Measurements from ENCODE around the gene ZNF580. TPM values are rescaled to one million over a fixed set of nuclear protein-coding genes. Genes with fewer than 3 reads are reported as not detected.

Gene ZNF580
- total and polyA plus RNA-seq, 3 experiments from 2014 or later, result 15.2 to 41.3 (median 39.6) TPM

DNA sequence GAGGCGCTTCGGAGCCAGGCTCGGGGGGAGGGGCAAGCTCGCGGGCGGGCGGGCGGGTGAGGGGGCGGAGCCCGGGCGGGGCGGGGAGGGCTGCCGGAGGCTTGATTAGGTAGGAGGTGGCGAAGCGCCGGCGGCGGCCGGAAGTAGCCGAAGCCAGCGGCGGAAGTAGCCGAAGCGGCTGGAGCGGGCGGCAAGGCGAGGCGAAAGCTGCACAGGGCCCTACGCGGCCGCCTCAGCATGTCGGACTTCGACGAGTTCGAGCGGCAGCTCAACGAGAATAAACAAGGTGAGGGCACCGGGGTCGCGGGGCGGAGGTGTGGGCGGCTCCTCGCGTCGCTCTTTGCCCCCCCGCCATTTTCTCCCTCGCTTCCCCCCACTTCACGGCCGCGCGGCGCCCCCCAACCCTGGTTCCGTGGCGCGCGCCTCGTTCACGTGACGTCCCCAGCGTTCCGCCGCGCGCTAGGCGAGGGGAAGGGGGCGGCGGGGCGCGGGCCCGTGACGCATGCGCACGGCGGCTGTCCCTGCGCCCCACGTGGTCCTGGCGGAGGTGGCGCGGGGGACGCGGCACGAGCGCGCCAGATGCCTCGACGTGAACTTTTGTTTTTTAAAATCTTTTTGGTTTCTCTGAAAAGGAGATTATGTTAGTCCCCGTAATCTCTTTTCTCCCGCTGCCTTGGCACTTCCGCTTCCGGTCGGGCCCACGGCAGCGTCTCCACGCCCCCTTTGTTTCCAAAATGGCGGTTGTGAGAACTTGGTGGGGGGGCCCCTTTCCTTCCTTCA lies 14.3 kb downstream of the ZNF580 start, which contains the start of gene U2AF2:
Gene U2AF2 (plus strand): TSS at position 168 of the 780 bp plus-strand sequence. CDS start 70 bp downstream, at position 238.
- Histone ChIP-seq H3K27me3 (ENCODE audit: insufficient read depth, low read length, poor library complexity, severe bottlenecking) (no peaks in the 10 kb centered on the region), H3K36me3 (ENCODE audit: insufficient read depth, low read length) (peaks cover 10% of the 10 kb centered on the region), H3K27ac (ENCODE audit: low read depth, low read length) (peak within 1 kb of the TSS; percentile 91), H3K4me1 (ENCODE audit: insufficient read depth, low read length) (peaks cover 44% of the 10 kb centered on the region), H3K9me3 (ENCODE audit: low read length) (no peaks in the 10 kb centered on the region), H3K4me3 (ENCODE audit: low read length) (peak within 1 kb of the TSS; percentile 91)
- peaks cover 0 to 3% (median 0%) of the 10 kb centered on the region in 5 donors for H3K9me3 Mint-ChIP-seq
- POLR2A ChIA-PET, result interaction anchor here (0.6 to 1.8 kb wide), 19 partner anchors 10 to 1466 kb away, joined by 3 to 23 read pairs (median 5); partner anchors contain the start of genes FIZ1, ISOC2, KMT5C and MBOAT7
- peak; percentile 95 to 98 (median 97) for DNase-seq
- H3K27ac Mint-ChIP-seq, result peak within 1 kb of the TSS; percentile 97 to 99 (median 99)
- H3K27me3 Mint-ChIP-seq, result peaks cover 0 to 7% of the 10 kb centered on the region in 2 donors
- CTCF ChIA-PET, result interaction anchor here (0.7 to 2.6 kb wide), 14 partner anchors 8 to 316 kb away, joined by 3 to 12 read pairs (median 4); partner anchors contain the start of genes KMT5C, ZNF581, ZNF784 and ZNF865
- peaks cover 38 to 53% (median 38%) of the 10 kb centered on the region in 3 donors for H3K4me1 Mint-ChIP-seq
- H3K4me3 Mint-ChIP-seq, result peak within 1 kb of the TSS; percentile 90 to 97 (median 95)
- peaks cover 0 to 39% (median 5%) of the 10 kb centered on the region in 3 donors for H3K36me3 Mint-ChIP-seq

DNA sequence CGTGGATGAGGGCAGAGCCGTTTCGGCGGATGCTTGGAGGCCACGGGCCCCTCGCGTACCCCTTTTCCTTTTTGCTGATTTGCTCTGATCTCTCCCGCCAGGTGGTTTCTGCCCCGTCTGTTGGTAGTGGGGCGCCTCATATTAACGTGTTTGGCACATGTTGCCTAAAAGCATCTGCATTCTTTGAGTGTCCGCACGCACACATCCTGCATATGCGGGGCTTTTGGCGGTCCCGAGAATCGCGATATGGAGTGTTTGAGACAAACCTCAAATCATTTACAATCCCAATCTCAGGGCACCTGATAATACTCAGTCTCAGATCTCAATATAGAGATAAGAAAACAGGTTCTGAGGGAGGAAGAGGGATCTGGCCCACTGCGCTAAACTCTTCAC lies 14.8 kb downstream of the ZNF580 start:
- no peaks in the 10 kb centered on the region for H3K9me3 ChIP-seq (ENCODE audit: low read length)
- POLR2A ChIA-PET, result no interaction called here

DNA sequence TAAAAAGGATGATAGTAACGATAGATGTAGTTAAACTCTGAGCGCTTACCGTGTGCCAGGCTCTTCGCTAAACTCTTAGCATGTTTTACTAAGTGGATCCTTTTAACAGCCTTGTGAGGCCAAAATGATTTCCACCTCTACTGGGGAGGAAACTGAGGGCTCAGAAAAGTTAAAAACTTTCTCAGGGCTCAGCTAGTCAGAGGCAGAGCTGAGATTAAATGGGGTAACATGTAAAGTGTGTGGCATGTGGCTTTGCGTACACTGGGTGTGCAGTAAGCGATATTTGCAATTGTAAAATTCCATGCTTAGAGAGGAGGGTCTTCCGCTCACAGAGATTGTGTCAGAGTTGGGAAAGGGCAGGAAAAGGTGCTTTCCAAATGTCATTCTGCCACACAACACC lies 15.8 kb downstream of the ZNF580 start:
- H3K36me3 ChIP-seq (ENCODE audit: insufficient read depth, low read length), result peaks cover 25% of the 10 kb centered on the region
- H3K9me3 Mint-ChIP-seq, result peaks cover 0 to 3% (median 0%) of the 10 kb centered on the region in 5 donors
- H3K9me3 ChIP-seq (ENCODE audit: low read length), result no peaks in the 10 kb centered on the region
- peak overlapping the region; percentile 57 to 99 (median 98) for H3K27ac Mint-ChIP-seq
- H3K27me3 Mint-ChIP-seq, result peaks cover 0 to 7% of the 10 kb centered on the region in 2 donors
- peak overlapping the region; percentile 91 for H3K4me3 ChIP-seq (ENCODE audit: low read length)
- no peak for DNase-seq
- CTCF ChIA-PET, result interaction anchor here (2.9 kb wide), 1 partner anchor 15 kb away, joined by 10 read pairs; no protein-coding TSS in a partner anchor
- POLR2A ChIA-PET, result interaction anchor here (1.1 kb wide), 1 partner anchor 18 kb away, joined by 8 read pairs; no protein-coding TSS in a partner anchor
- peaks cover 0 to 52% (median 5%) of the 10 kb centered on the region in 3 donors for H3K36me3 Mint-ChIP-seq
- peaks cover 44% of the 10 kb centered on the region for H3K4me1 ChIP-seq (ENCODE audit: insufficient read depth, low read length)
- peak overlapping the region; percentile 90 to 97 (median 93) for H3K4me3 Mint-ChIP-seq
- peak overlapping the region; percentile 29 for H3K27ac ChIP-seq (ENCODE audit: low read depth, low read length)
- H3K4me1 Mint-ChIP-seq, result peaks cover 38 to 60% (median 43%) of the 10 kb centered on the region in 3 donors
- no peaks in the 10 kb centered on the region for H3K27me3 ChIP-seq (ENCODE audit: insufficient read depth, low read length, poor library complexity, severe bottlenecking)

More for the DNA sequence above, 14.8 kb downstream of the ZNF580 start:
- peak overlapping the region; percentile 91 for H3K27ac ChIP-seq (ENCODE audit: low read depth, low read length)
- CTCF ChIA-PET, result no interaction called here
- H3K36me3 ChIP-seq (ENCODE audit: insufficient read depth, low read length), result peaks cover 16% of the 10 kb centered on the region
- Mint-ChIP-seq H3K27me3 (peaks cover 0 to 7% of the 10 kb centered on the region in 2 donors), H3K4me1 (peaks cover 38 to 56% (median 40%) of the 10 kb centered on the region in 3 donors), H3K9me3 (peaks cover 0 to 3% (median 0%) of the 10 kb centered on the region in 5 donors), H3K27ac (peak overlapping the region; percentile 97 to 99 (median 99)), H3K36me3 (peaks cover 0 to 45% (median 5%) of the 10 kb centered on the region in 3 donors), H3K4me3 (peak overlapping the region; percentile 90 to 97 (median 93))
- no peaks in the 10 kb centered on the region for H3K27me3 ChIP-seq (ENCODE audit: insufficient read depth, low read length, poor library complexity, severe bottlenecking)
- DNase-seq, result no peak
- H3K4me1 ChIP-seq (ENCODE audit: insufficient read depth, low read length), result peaks cover 44% of the 10 kb centered on the region
- peak overlapping the region; percentile 91 for H3K4me3 ChIP-seq (ENCODE audit: low read length)

DNA sequence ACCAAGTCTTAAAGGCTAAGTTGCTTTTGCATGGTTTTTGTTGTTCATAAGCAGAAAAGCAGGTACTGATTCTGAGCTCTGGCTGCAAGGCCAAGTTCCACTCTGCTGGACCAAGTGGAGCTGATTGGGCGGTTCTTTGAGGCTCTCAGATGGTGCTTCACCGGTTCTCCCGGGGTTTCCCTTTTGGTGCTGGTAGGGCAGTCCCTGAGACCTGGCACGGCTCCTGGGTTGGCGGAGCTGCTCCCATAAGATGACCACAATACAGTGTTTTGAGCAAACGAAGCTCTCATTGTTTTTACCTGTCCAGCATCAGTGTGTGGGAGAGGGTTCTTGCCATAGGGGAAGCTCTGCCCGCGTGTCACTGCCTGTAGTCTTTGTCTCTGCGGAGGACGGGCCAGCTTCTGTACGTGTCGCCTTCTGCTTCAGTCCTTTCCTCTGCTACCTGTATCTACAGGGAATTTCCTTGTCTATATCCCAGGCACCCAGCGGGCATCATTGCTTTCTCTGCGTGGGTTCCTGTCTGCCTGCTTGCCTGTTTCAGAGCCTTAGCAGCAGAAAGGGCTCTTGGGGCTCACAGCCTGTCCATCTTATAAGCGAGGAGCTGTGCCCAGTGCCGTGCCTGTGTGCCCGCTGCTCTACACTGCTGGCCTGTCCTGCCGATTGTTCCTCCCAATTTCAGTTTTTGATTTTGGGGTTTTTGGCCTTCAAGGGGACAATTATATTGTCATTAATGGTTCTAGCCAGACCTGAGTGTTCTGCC lies 16.4 kb downstream of the ZNF580 start:
- Mint-ChIP-seq H3K27ac (peak overlapping the region; percentile 82 to 99 (median 96)), H3K9me3 (peaks cover 0 to 3% (median 0%) of the 10 kb centered on the region in 5 donors), H3K27me3 (peaks cover 0 to 7% of the 10 kb centered on the region in 2 donors), H3K36me3 (peaks cover 0 to 58% (median 11%) of the 10 kb centered on the region in 3 donors), H3K4me3 (peak overlapping the region; percentile 90 to 97 (median 93)), H3K4me1 (peaks cover 43 to 66% (median 47%) of the 10 kb centered on the region in 3 donors)
- peak overlapping the region; percentile 29 for H3K27ac ChIP-seq (ENCODE audit: low read depth, low read length)
- H3K4me3 ChIP-seq (ENCODE audit: low read length), result peak overlapping the region; percentile 91
- peaks cover 31% of the 10 kb centered on the region for H3K36me3 ChIP-seq (ENCODE audit: insufficient read depth, low read length)
- H3K27me3 ChIP-seq (ENCODE audit: insufficient read depth, low read length, poor library complexity, severe bottlenecking), result no peaks in the 10 kb centered on the region
- ChIA-PET CTCF (interaction anchor here (2.9 kb wide), 1 partner anchor 14 kb away, joined by 10 read pairs; no protein-coding TSS in a partner anchor), POLR2A (interaction anchor here (1.1 kb wide), 1 partner anchor 19 kb away, joined by 8 read pairs; no protein-coding TSS in a partner anchor)
- H3K4me1 ChIP-seq (ENCODE audit: insufficient read depth, low read length), result peaks cover 44% of the 10 kb centered on the region
- H3K9me3 ChIP-seq (ENCODE audit: low read length), result no peaks in the 10 kb centered on the region
- no peak for DNase-seq

DNA sequence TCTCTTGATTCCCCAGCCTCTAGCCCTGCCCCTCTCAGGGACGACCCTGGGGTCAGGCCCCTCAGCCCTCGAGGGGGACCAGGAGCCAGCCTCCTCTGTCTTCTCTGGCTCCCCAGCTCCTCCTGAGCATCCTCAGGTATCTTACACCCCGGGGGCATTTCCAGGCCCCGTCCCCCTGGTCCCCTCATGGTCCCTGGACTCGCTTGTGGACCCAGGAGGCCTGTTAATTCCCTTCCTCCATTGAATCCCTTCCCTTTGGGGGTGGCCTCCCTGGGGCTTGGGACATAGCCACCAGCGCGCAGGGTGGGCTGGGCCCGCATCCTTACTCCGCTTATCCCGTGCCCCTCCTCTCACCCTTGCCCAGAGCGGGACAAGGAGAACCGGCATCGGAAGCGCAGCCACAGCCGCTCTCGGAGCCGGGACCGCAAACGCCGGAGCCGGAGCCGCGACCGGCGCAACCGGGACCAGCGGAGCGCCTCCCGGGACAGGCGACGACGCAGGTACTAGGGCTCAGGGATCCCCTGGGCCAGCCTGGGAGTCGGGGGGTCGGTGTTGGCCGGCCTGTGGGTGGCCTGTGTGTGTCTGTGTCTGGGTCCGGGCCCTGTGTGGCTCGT lies 18.2 kb downstream of the ZNF580 start:
- peaks cover 51 to 77% (median 59%) of the 10 kb centered on the region in 3 donors for H3K4me1 Mint-ChIP-seq
- Histone ChIP-seq H3K36me3 (ENCODE audit: insufficient read depth, low read length) (peaks cover 48% of the 10 kb centered on the region), H3K4me3 (ENCODE audit: low read length) (no peak overlapping the region), H3K27ac (ENCODE audit: low read depth, low read length) (no peak overlapping the region), H3K9me3 (ENCODE audit: low read length) (no peaks in the 10 kb centered on the region), H3K4me1 (ENCODE audit: insufficient read depth, low read length) (peaks cover 44% of the 10 kb centered on the region), H3K27me3 (ENCODE audit: insufficient read depth, low read length, poor library complexity, severe bottlenecking) (no peaks in the 10 kb centered on the region)
- no peak for DNase-seq
- ChIA-PET CTCF (interaction anchor here (1.6 to 2.9 kb wide), 2 partner anchors 9 to 12 kb away, joined by 3 to 10 read pairs; no protein-coding TSS in a partner anchor), POLR2A (no interaction called here)
- H3K27me3 Mint-ChIP-seq, result peaks cover 0 to 4% of the 10 kb centered on the region in 2 donors
- peaks cover 0 to 3% (median 0%) of the 10 kb centered on the region in 5 donors for H3K9me3 Mint-ChIP-seq
- peak overlapping the region in 7 of 8 donors; percentile 56 to 99 (median 87) for H3K27ac Mint-ChIP-seq
- peaks cover 9 to 74% (median 19%) of the 10 kb centered on the region in 3 donors for H3K36me3 Mint-ChIP-seq
- peak overlapping the region in 3 of 7 donors; percentile 61 to 92 (median 75) for H3K4me3 Mint-ChIP-seq

DNA sequence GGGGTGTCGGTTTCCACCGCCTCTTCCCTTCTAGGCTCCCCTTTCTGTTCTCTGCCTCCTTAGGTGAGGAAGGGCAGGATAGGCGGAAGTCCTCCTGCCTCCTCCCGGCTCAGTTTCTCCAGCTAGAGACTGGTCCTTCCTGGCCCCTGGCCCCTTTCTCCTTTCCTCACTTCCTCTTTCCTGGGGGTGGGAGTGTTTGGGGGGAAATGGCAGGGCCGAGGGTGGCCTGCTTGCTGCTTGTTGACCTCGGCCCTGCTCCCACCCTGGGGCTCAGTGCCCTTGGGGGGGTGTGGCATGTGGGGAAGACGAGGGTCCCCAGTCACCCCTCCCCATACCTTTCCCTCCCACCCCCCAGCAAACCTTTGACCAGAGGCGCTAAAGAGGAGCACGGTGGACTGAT lies 19.0 kb downstream of the ZNF580 start:
- CTCF ChIA-PET, result interaction anchor here (1.6 kb wide), 1 partner anchor 9 kb away, joined by 3 read pairs; no protein-coding TSS in a partner anchor
- Histone ChIP-seq H3K4me1 (ENCODE audit: insufficient read depth, low read length) (peaks cover 44% of the 10 kb centered on the region), H3K4me3 (ENCODE audit: low read length) (no peak overlapping the region), H3K27me3 (ENCODE audit: insufficient read depth, low read length, poor library complexity, severe bottlenecking) (no peaks in the 10 kb centered on the region), H3K9me3 (ENCODE audit: low read length) (no peaks in the 10 kb centered on the region), H3K27ac (ENCODE audit: low read depth, low read length) (no peak overlapping the region), H3K36me3 (ENCODE audit: insufficient read depth, low read length) (peaks cover 54% of the 10 kb centered on the region)
- Mint-ChIP-seq H3K27ac (peak overlapping the region in 5 of 8 donors; percentile 56 to 94 (median 85)), H3K4me3 (peak overlapping the region in 5 of 7 donors; percentile 31 to 84 (median 61)), H3K27me3 (peaks cover 0 to 1% of the 10 kb centered on the region in 2 donors), H3K9me3 (no peaks in the 10 kb centered on the region), H3K4me1 (peaks cover 51 to 83% (median 59%) of the 10 kb centered on the region in 3 donors), H3K36me3 (peaks cover 9 to 77% (median 19%) of the 10 kb centered on the region in 3 donors)
- POLR2A ChIA-PET, result no interaction called here
- DNase-seq, result no peak

DNA sequence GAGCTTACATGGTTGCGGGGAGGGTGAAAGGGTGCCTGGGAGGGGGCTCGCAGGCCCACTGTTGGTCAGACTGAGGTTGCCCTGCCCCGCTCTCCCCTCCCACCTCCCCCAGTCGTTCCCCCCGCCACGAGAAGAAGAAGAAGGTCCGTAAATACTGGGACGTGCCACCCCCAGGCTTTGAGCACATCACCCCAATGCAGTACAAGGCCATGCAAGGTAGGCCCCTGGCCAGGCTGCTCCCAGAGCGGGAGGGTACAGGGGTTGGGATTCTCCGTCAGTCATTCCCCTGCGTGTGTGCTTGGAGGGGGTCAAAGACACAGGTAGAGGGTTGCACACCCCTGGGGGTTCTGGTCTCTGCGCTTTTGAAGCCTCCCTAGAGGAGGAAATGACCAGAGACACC lies 19.6 kb downstream of the ZNF580 start:
- Mint-ChIP-seq H3K27ac (peak overlapping the region in 1 of 8 donors; percentile 68), H3K27me3 (peaks cover 0 to 1% of the 10 kb centered on the region in 2 donors), H3K36me3 (peaks cover 9 to 77% (median 19%) of the 10 kb centered on the region in 3 donors), H3K9me3 (no peaks in the 10 kb centered on the region), H3K4me3 (no peak overlapping the region), H3K4me1 (peaks cover 51 to 85% (median 59%) of the 10 kb centered on the region in 3 donors)
- H3K4me1 ChIP-seq (ENCODE audit: insufficient read depth, low read length), result peaks cover 44% of the 10 kb centered on the region
- H3K27me3 ChIP-seq (ENCODE audit: insufficient read depth, low read length, poor library complexity, severe bottlenecking), result no peaks in the 10 kb centered on the region
- peaks cover 54% of the 10 kb centered on the region for H3K36me3 ChIP-seq (ENCODE audit: insufficient read depth, low read length)
- no peak overlapping the region for H3K4me3 ChIP-seq (ENCODE audit: low read length)
- DNase-seq, result no peak
- H3K9me3 ChIP-seq (ENCODE audit: low read length), result no peaks in the 10 kb centered on the region
- H3K27ac ChIP-seq (ENCODE audit: low read depth, low read length), result no peak overlapping the region
- ChIA-PET POLR2A (no interaction called here), CTCF (no interaction called here)

Measured in CD8-positive, alpha-beta memory T cell (primary cell).